ENCODE results near the gene CPEB2. TPM values are rescaled to one million over a fixed set of nuclear protein-coding genes. Genes with fewer than 3 reads are reported as not detected.

CPEB2 gene
- total and polyA plus RNA-seq, 8 donors = 8.4 to 27.7 (median 12.2) TPM

DNA sequence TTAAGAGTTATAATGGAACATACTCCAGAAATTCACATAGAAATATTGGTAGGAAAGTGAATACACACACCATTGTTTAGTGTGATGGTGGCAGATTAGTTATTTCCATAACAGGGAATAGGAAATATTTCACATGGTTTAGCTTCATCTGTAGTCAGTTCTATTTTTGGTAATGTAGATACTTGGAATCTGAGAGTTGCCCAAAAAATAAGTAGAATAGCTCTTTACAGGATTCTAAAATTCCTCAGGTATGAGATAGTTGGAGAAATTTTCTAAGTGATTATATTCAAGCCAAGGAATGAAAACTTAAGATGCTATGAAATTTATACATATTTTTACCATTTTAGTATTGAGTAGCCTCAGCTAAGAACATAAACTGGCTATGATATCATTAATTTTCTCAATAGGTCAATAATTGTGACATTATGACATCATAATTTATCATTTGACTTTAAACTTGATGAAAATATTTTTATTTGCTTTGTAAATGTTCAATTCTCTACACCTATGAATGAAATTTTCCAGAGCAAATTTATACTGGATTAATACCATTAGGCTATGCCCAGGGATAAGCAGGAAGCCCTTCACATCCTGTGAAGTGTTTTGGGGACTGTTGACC lies 35.8 kb downstream of the CPEB2 start:
- Histone ChIP-seq H3K27ac (no peak overlapping the region), H3K9me3 (no peaks in the 10 kb centered on the region), H3K4me1 (no peaks in the 10 kb centered on the region), H3K27me3 (no peaks in the 10 kb centered on the region), H3K4me3 (no peak overlapping the region), H3K36me3 (peaks cover 4 to 28% of the 10 kb centered on the region in 2 donors)
- intact Hi-C loops (cut with DNase I) = no loop called here
- TF ChIP-seq, protein P1, sequence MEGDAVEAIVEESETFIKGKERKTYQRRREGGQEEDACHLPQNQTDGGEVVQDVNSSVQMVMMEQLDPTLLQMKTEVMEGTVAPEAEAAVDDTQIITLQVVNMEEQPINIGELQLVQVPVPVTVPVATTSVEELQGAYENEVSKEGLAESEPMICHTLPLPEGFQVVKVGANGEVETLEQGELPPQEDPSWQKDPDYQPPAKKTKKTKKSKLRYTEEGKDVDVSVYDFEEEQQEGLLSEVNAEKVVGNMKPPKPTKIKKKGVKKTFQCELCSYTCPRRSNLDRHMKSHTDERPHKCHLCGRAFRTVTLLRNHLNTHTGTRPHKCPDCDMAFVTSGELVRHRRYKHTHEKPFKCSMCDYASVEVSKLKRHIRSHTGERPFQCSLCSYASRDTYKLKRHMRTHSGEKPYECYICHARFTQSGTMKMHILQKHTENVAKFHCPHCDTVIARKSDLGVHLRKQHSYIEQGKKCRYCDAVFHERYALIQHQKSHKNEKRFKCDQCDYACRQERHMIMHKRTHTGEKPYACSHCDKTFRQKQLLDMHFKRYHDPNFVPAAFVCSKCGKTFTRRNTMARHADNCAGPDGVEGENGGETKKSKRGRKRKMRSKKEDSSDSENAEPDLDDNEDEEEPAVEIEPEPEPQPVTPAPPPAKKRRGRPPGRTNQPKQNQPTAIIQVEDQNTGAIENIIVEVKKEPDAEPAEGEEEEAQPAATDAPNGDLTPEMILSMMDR (IDR thresholded peaks at IDR 0.05) = no peak
- ATAC-seq = no peak
- DNase-seq = no peak

GRCh38 chr4:15040916-15041463 lies 38.7 kb downstream of the CPEB2 start:
- TF ChIP-seq, protein P1 (IDR thresholded peaks at IDR 0.05) = no peak
- Histone ChIP-seq H3K27me3 (no peaks in the 10 kb centered on the region), H3K9me3 (no peaks in the 10 kb centered on the region), H3K4me3 (no peak overlapping the region), H3K4me1 (peaks cover 0 to 4% of the 10 kb centered on the region in 2 donors), H3K27ac (no peak overlapping the region), H3K36me3 (peaks cover 0 to 15% of the 10 kb centered on the region in 2 donors)
- no peak for DNase-seq
- intact Hi-C loops (cut with DNase I) = no loop called here
- ATAC-seq = no peak

DNA sequence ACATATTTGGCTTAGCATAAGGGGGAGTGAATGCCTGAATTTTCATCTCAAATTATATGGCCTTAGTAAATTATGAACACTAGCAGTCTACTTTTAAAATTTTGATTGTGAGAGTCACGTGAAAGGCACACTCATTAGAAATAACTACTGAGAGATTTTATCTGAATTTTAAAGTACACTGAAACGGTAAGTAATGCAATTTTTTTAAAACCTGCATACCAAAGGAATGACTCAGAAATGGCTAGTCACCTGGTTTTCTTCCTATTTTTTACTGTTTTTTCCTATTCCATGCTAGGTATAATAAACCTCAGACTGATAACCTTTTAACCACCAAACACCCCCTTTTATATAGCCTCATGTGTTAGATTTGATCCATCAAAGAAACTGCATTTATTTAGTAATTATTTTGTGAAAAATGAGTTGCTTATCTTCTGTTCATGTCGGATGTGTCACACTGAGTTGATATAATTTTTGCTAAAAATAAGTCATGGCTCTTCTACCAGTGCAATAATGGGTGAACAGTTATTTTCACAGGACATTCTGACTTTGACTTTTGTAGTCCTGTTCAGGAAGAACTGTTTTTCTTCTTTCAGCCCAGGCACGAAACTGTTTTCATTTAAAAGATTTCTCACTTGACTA lies 40.4 kb downstream of the CPEB2 start:
- TF ChIP-seq, protein P1 (IDR thresholded peaks at IDR 0.05) = no peak
- no peak overlapping the region for H3K27ac ChIP-seq
- ATAC-seq (no peak), DNase-seq (no peak)
- H3K4me3 ChIP-seq = no peak overlapping the region
- H3K27me3 ChIP-seq = no peaks in the 10 kb centered on the region
- no peaks in the 10 kb centered on the region for H3K9me3 ChIP-seq
- peaks cover 0 to 15% of the 10 kb centered on the region in 2 donors for H3K36me3 ChIP-seq
- intact Hi-C loops (cut with DNase I) = no loop called here
- peaks cover 0 to 4% of the 10 kb centered on the region in 2 donors for H3K4me1 ChIP-seq

GRCh38 chr4:15043226-15043625 lies 40.9 kb downstream of the CPEB2 start:
- ATAC-seq = no peak
- DNase-seq = no peak
- H3K27ac ChIP-seq = no peak overlapping the region
- H3K27me3 ChIP-seq = no peaks in the 10 kb centered on the region
- TF ChIP-seq, protein P1 (IDR thresholded peaks at IDR 0.05) = no peak
- peaks cover 0 to 15% of the 10 kb centered on the region in 2 donors for H3K36me3 ChIP-seq
- no peaks in the 10 kb centered on the region for H3K9me3 ChIP-seq
- intact Hi-C loops (cut with DNase I) = no loop called here
- no peak overlapping the region for H3K4me3 ChIP-seq
- H3K4me1 ChIP-seq = peaks cover 0 to 4% of the 10 kb centered on the region in 2 donors

- H3K9me3 ChIP-seq = no peaks in the 10 kb centered on the region
- no peaks in the 10 kb centered on the region for H3K27me3 ChIP-seq
- peaks cover 0 to 15% of the 10 kb centered on the region in 2 donors for H3K36me3 ChIP-seq
- H3K27ac ChIP-seq = no peak overlapping the region
- H3K4me1 ChIP-seq = peaks cover 0 to 4% of the 10 kb centered on the region in 2 donors
- DNase-seq = no peak
- intact Hi-C loops (cut with DNase I) = no loop called here
- no peak for ATAC-seq
- H3K4me3 ChIP-seq = no peak overlapping the region
- TF ChIP-seq, protein P1 (IDR thresholded peaks at IDR 0.05) = no peak
Measured at GRCh38 chr4:15043922-15044321, 41.6 kb downstream of the CPEB2 start.
